H1 (cell line): ENCODE measurements around the gene NRAS. TPM values are rescaled to one million over a fixed set of nuclear protein-coding genes. Genes with fewer than 3 reads are reported as not detected.

Experiments
- CTCF ChIA-PET: fragments of 300-600 bp; sonication (Branson Sonifier 250); formaldehyde crosslinking; loops from one replicate; lab custom pipeline; 2021; ENCODE audit not compliant: partially characterized antibody; lab: Charles Lee
- POLR2A ChIA-PET: fragments of 300-600 bp; sonication (Branson Sonifier 250); formaldehyde crosslinking; loops from one replicate; lab custom pipeline; 2021; ENCODE audit warnings: inconsistent platforms; ENCODE audit not compliant: partially characterized antibody; lab: Charles Lee
- DNase-seq, 2 experiments: peaks; one replicate each; pipeline versions ENCODE4 v3.0.0 to v3.0.0-alpha.2; 2010 to 2022; ENCODE audit warnings: low spot score in 2 of 2, low read depth in 1 of 2, mixed read lengths in 1 of 2
- FAIRE-seq: peaks from 2 replicates; lab custom pipeline; 2011; peaks lifted over from hg19 to GRCh38; lab: Jason Lieb, UNC
- H2AFZ ChIP-seq: 2 replicates; pipeline ENCODE4 v1.8.1; 2012; ENCODE audit warnings: low read length, inconsistent platforms
- H2AK5ac ChIP-seq: 2 replicates; pipeline ENCODE4 v1.6.1; 2013; ENCODE audit warnings: low read depth, low read length
- H2BK120ac ChIP-seq: replicated peaks from 2 replicates; pipeline ENCODE3; 2013; ENCODE audit warnings: low read depth, low read length, inconsistent platforms
- H2BK12ac ChIP-seq: 2 replicates; pipeline ENCODE4 v1.6.1; 2013; ENCODE audit warnings: low read depth, low read length
- H2BK15ac ChIP-seq: 2 replicates; pipeline ENCODE4 v1.6.1; 2013; ENCODE audit warnings: low read length
- H2BK20ac ChIP-seq: 2 replicates; pipeline ENCODE4 v1.6.1; 2013; ENCODE audit warnings: low read length
- H2BK5ac ChIP-seq: 2 replicates; pipeline ENCODE4 v1.6.1; 2013; ENCODE audit warnings: low read depth, low read length
- H3K14ac ChIP-seq: 2 replicates; pipeline ENCODE4 v1.6.1; 2013; ENCODE audit warnings: inconsistent platforms; ENCODE audit not compliant: insufficient read length
- H3K18ac ChIP-seq: 2 replicates; pipeline ENCODE4 v1.6.1; 2013; ENCODE audit warnings: low read length; ENCODE audit errors: extremely low read depth
- H3K23ac ChIP-seq: 2 replicates; pipeline ENCODE4 v1.6.1; 2013; ENCODE audit warnings: inconsistent platforms; ENCODE audit not compliant: insufficient read length
- H3K23me2 ChIP-seq: 2 replicates; pipeline ENCODE4 v1.6.1; 2013; ENCODE audit warnings: low read depth, low read length
- H3K27ac ChIP-seq: 2 replicates; pipeline ENCODE4 v1.6.1; 2011; ENCODE audit warnings: low read depth, low read length, inconsistent platforms
- H3K27me3 ChIP-seq, 4 experiments: replicated peaks in 1 of 4; 1 replicate in 1 of 4; 2 replicates in 3 of 4; pipeline versions ENCODE4 v1.6.1 to v1.8.1; 2011 to 2013; ENCODE audit warnings: low read length in 3 of 4, mild to moderate bottlenecking in 3 of 4, inconsistent platforms in 2 of 4, mixed read lengths in 2 of 4, moderate library complexity in 1 of 4; ENCODE audit not compliant: control insufficient read depth in 3 of 4, insufficient read depth in 3 of 4; ENCODE audit errors: extremely low read depth in 1 of 4
- H3K36me3 ChIP-seq, 4 experiments: 2 replicates each; pipeline versions ENCODE4 v1.6.1 to v1.8.1; 2011 to 2013; ENCODE audit warnings: mild to moderate bottlenecking in 4 of 4, low read length in 3 of 4, moderate library complexity in 2 of 4, control low read depth in 1 of 4, inconsistent platforms in 1 of 4; ENCODE audit not compliant: insufficient read depth in 4 of 4, control insufficient read depth in 2 of 4
- H3K4ac ChIP-seq: replicated peaks from 2 replicates; pipeline ENCODE3; 2013; ENCODE audit warnings: low read length, low read depth, mixed read lengths, inconsistent platforms; ENCODE audit not compliant: insufficient read length
- H3K4me1 ChIP-seq, 4 experiments: replicated peaks in 1 of 4; 1 replicate in 1 of 4; 2 replicates in 3 of 4; pipeline versions ENCODE4 v1.6.1 to v1.8.1; 2011 to 2013; ENCODE audit warnings: low read length in 3 of 4, inconsistent platforms in 2 of 4, mixed read lengths in 1 of 4; ENCODE audit not compliant: insufficient read depth in 4 of 4, control insufficient read depth in 3 of 4
- H3K4me2 ChIP-seq, 2 experiments: 2 replicates each; pipeline versions ENCODE4 v1.6.1 to v1.8.1; 2011 to 2013; ENCODE audit warnings: low read depth in 2 of 2, low read length in 2 of 2, control low read depth in 1 of 2, inconsistent platforms in 1 of 2, mild to moderate bottlenecking in 1 of 2; ENCODE audit not compliant: insufficient read depth in 1 of 2
- H3K4me3 ChIP-seq, 4 experiments: fragments of 200-600, 300-600 bp in 1 of 4; sonication (generic), shearing (Covaris generic), sonication (Bioruptor Twin) in 1 of 4; 2 replicates each; pipeline versions ENCODE4 v1.5.1 to v1.8.1; 2011 to 2016; ENCODE audit warnings: low read length in 4 of 4, low read depth in 3 of 4, control low read depth in 2 of 4, inconsistent platforms in 2 of 4, mild to moderate bottlenecking in 2 of 4, mixed read lengths in 1 of 4, moderate library complexity in 1 of 4; ENCODE audit not compliant: insufficient read depth in 2 of 4; ENCODE audit errors: extremely low read depth in 1 of 4
- H3K56ac ChIP-seq: replicated peaks from 2 replicates; pipeline ENCODE3; 2013; ENCODE audit warnings: low read depth, mild to moderate bottlenecking, mixed read lengths, low read length, inconsistent platforms; ENCODE audit not compliant: insufficient read length
- H3K79me1 ChIP-seq: 2 replicates; pipeline ENCODE4 v1.6.1; 2013; ENCODE audit warnings: low read depth, low read length, control low read depth
- H3K79me2 ChIP-seq, 2 experiments: 2 replicates each; pipeline versions ENCODE4 v1.6.1 to v1.8.1; 2012 to 2013; ENCODE audit warnings: low read length in 2 of 2, mild to moderate bottlenecking in 2 of 2, inconsistent platforms in 1 of 2; ENCODE audit not compliant: insufficient read depth in 2 of 2, control insufficient read depth in 1 of 2
- H3K9ac ChIP-seq, 4 experiments: replicated peaks in 1 of 4; 1 replicate in 1 of 4; 2 replicates in 3 of 4; pipeline versions ENCODE4 v1.6.1 to v1.8.1; 2011 to 2013; ENCODE audit warnings: low read depth in 3 of 4, low read length in 3 of 4, control low read depth in 2 of 4, mild to moderate bottlenecking in 2 of 4, moderate library complexity in 2 of 4, inconsistent platforms in 1 of 4; ENCODE audit errors: extremely low read depth in 1 of 4
- H3K9me3 ChIP-seq, 2 experiments: 2 replicates each; pipeline versions ENCODE4 v1.6.1 to v1.8.1; 2012 to 2013; ENCODE audit warnings: mild to moderate bottlenecking in 2 of 2, moderate library complexity in 2 of 2, control low read depth in 1 of 2, inconsistent platforms in 1 of 2, low read depth in 1 of 2, low read length in 1 of 2, mixed read lengths in 1 of 2; ENCODE audit not compliant: insufficient read depth in 2 of 2
- H4K20me1 ChIP-seq, 2 experiments: replicated peaks in 1 of 2; 2 replicates each; pipeline versions ENCODE3 to v1.8.1; 2011 to 2013; ENCODE audit warnings: inconsistent platforms in 2 of 2, low read length in 2 of 2, mild to moderate bottlenecking in 1 of 2; ENCODE audit not compliant: insufficient read depth in 2 of 2, control insufficient read depth in 1 of 2
- H4K5ac ChIP-seq: 2 replicates; pipeline ENCODE4 v1.6.1; 2013; ENCODE audit warnings: low read length, low read depth, mixed read lengths, inconsistent platforms; ENCODE audit not compliant: insufficient read length
- H4K8ac ChIP-seq: 2 replicates; pipeline ENCODE4 v1.8.0; 2013; ENCODE audit warnings: mild to moderate bottlenecking, moderate library complexity, low read length, inconsistent platforms; ENCODE audit not compliant: insufficient read depth; ENCODE audit errors: extremely low read depth
- H4K91ac ChIP-seq: replicated peaks from 2 replicates; pipeline ENCODE3; 2013; ENCODE audit warnings: low read length, mixed read lengths, inconsistent platforms; ENCODE audit not compliant: insufficient read length
- BCL11A ChIP-seq, 2 experiments: IDR thresholded peaks; one replicate each; pipeline ENCODE4 v1.6.1; 2011; ENCODE audit warnings: low read depth in 2 of 2, low read length in 2 of 2, mild to moderate bottlenecking in 2 of 2
- CHD1 ChIP-seq: IDR thresholded peaks from 2 replicates; pipeline ENCODE4 v1.6.1; 2012; ENCODE audit warnings: low read depth, low read length, improper control_type of control experiment
- E2F6 ChIP-seq: IDR thresholded peaks from 2 replicates; pipeline ENCODE4 v1.6.1; 2012; ENCODE audit warnings: inconsistent platforms
- FOSL1 ChIP-seq: IDR thresholded peaks from 2 replicates; pipeline ENCODE4 v1.6.1; 2011; ENCODE audit warnings: mild to moderate bottlenecking, low read depth, low read length, moderate library complexity; ENCODE audit not compliant: insufficient read depth
- HDAC6 ChIP-seq: IDR thresholded peaks from one replicate; pipeline ENCODE4 v1.7.1; 2012; ENCODE audit warnings: low read depth, mild to moderate bottlenecking, inconsistent platforms, low read length, moderate library complexity
- NANOG ChIP-seq: IDR thresholded peaks from 2 replicates; pipeline ENCODE4 v1.6.1; 2011; ENCODE audit warnings: low read length, low read depth, mild to moderate bottlenecking, inconsistent platforms; ENCODE audit not compliant: insufficient read depth, poor library complexity, severe bottlenecking
- SP4 ChIP-seq: IDR thresholded peaks from 2 replicates; pipeline ENCODE4 v1.6.1; 2012; ENCODE audit warnings: low read length, inconsistent platforms
- TBP ChIP-seq: IDR thresholded peaks from 2 replicates; pipeline ENCODE4 v1.6.1; 2011; ENCODE audit warnings: low read depth, low read length, improper control_type of control experiment
- USF2 ChIP-seq: IDR thresholded peaks from 2 replicates; pipeline ENCODE4 v1.6.1; 2011; ENCODE audit warnings: low read length, improper control_type of control experiment
- WGBS, 2 experiments: shearing (Covaris generic) in 1 of 2; methylation state at CpG; one replicate each; pipeline versions ENCODE4 v1.1.6 to v1.1.7; 2013 to 2015; ENCODE audit warnings: low lambda C conversion rate in 2 of 2, mixed read lengths in 2 of 2, inconsistent platforms in 1 of 2, low coverage in 1 of 2, missing lambda C conversion rate in 1 of 2; ENCODE audit not compliant: insufficient replicate concordance in 2 of 2, insufficient coverage in 1 of 2, insufficient read length in 1 of 2; ENCODE audit errors: extremely low coverage in 1 of 2, missing lambda C conversion rate in 1 of 2; 5-methylcytosine and 5-hydroxymethylcytosine counted together
- polyA plus RNA-seq, 7 experiments: library from polyadenylated mRNA; depleted of rRNA in 3 of 7; stranded (reverse) in 5 of 7; unstranded in 2 of 7; fragments of >200 nt in 5 of 7; fragments of 200-250 nt in 2 of 7; gene quantifications; 1 replicate in 5 of 7; 2 replicates in 1 of 7; 4 replicates in 1 of 7; pipeline versions ENCODE4 v1.2.1 to v1.2.3, GENCODE V29; 2011 to 2013; ENCODE audit warnings: missing spikeins in 2 of 7, mixed read lengths in 2 of 7
- total RNA-seq: library from RNA; stranded (reverse); fragmentation: NEBNext Ultra II Directional; extraction: Animal tissue kit (Norgen Biotek cat#: 25700); gene quantifications from 2 replicates; pipeline ENCODE4 v1.2.1, GENCODE V29; 2021

NRAS gene
- total and polyA plus RNA-seq, 2 of the 8 experiments (the other 6 are each of a cell fraction or from before 2014, with no cell fraction given) = 24.5 to 65.1 TPM

- Histone ChIP-seq H3K9me3 (no peaks in the 10 kb centered on the region), H4K5ac (no peak overlapping the region), H2BK120ac (no peak overlapping the region), H2BK20ac (no peak overlapping the region), H3K27me3 (no peaks in the 10 kb centered on the region), H3K4me3 (no peak overlapping the region), H3K23ac (no peak overlapping the region), H4K8ac (no peak overlapping the region), H3K18ac (no peak overlapping the region), H2AFZ (no peak overlapping the region), H3K79me1 (no peaks in the 10 kb centered on the region), H2BK12ac (no peak overlapping the region), H3K56ac (no peak overlapping the region), H3K4me2 (no peak overlapping the region), H4K91ac (no peak overlapping the region), H3K79me2 (no peaks in the 10 kb centered on the region), H3K4ac (no peak overlapping the region), H3K14ac (no peak overlapping the region), H4K20me1 (no peaks in the 10 kb centered on the region), H2BK15ac (no peak overlapping the region), H2BK5ac (no peak overlapping the region), H3K9ac (no peak overlapping the region), H2AK5ac (no peak overlapping the region), H3K4me1 (no peaks in the 10 kb centered on the region), H3K23me2 (no peaks in the 10 kb centered on the region), H3K27ac (no peak overlapping the region), H3K36me3 (peaks cover 0 to 10% (median 4%) of the 10 kb centered on the region in 4 experiments; a peak in 3 of 8 replicates)
- CTCF ChIA-PET = no interaction called here
- DNase-seq = no peak
- FAIRE-seq = no peak
- WGBS, 2 experiments = 86% methylated on average over 2 of the region's 2 CpGs; no CpG with 5 or more reads in 1 of the 2 experiments
- TF ChIP-seq BCL11A (IDR thresholded peaks at IDR 0.05; ENCODE audit: low read depth in 2 of 2, low read length in 2 of 2) = no peak
- TF ChIP-seq E2F6 = no peak
- TF ChIP-seq FOSL1 = no peak
- no peak for TF ChIP-seq HDAC6
- TF ChIP-seq NANOG = no peak
- no peak for TF ChIP-seq SP4
- TF ChIP-seq USF2 = no peak
- no peak for TF ChIP-seq CHD1
- no peak for TF ChIP-seq TBP
- POLR2A ChIA-PET = interaction anchor here (3.0 to 7.6 kb wide), 2 partner anchors 10 to 15 kb away, joined by 12 to 54 read pairs; partner anchors contain the start of gene NRAS
Observed at GRCh38 chr1:114701931-114702330, 14.6 kb downstream of the NRAS start.
